NCI-H748 (cell line): ENCODE measurements around the gene SLC1A7.

ENCODE experiments used
- DNase-seq: peaks from one replicate; lab custom pipeline; 2025; ENCODE audit not compliant: unreplicated experiment; lab: John Stamatoyannopoulos, UW

Gene SLC1A7

DNA sequence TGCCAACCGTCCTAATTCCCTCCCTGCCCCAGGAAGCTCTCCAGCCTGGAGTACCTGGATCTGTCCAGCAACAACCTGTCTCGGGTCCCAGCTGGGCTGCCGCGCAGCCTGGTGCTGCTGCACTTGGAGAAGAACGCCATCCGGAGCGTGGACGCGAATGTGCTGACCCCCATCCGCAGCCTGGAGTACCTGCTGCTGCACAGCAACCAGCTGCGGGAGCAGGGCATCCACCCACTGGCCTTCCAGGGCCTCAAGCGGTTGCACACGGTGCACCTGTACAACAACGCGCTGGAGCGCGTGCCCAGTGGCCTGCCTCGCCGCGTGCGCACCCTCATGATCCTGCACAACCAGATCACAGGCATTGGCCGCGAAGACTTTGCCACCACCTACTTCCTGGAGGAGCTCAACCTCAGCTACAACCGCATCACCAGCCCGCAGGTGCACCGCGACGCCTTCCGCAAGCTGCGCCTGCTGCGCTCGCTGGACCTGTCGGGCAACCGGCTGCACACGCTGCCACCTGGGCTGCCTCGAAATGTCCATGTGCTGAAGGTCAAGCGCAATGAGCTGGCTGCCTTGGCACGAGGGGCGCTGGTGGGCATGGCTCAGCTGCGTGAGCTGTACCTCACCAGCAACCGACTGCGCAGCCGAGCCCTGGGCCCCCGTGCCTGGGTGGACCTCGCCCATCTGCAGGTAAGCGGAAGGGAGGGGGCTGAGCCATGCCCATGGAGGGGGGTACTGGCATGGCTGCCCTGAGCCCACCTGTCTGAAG is 63.9 kb downstream of the SLC1A7 start:
- no peak for DNase-seq

GRCh38 chr1:53077599-53077965 is 64.9 kb downstream of the SLC1A7 start:
- DNase-seq, result no peak

DNA sequence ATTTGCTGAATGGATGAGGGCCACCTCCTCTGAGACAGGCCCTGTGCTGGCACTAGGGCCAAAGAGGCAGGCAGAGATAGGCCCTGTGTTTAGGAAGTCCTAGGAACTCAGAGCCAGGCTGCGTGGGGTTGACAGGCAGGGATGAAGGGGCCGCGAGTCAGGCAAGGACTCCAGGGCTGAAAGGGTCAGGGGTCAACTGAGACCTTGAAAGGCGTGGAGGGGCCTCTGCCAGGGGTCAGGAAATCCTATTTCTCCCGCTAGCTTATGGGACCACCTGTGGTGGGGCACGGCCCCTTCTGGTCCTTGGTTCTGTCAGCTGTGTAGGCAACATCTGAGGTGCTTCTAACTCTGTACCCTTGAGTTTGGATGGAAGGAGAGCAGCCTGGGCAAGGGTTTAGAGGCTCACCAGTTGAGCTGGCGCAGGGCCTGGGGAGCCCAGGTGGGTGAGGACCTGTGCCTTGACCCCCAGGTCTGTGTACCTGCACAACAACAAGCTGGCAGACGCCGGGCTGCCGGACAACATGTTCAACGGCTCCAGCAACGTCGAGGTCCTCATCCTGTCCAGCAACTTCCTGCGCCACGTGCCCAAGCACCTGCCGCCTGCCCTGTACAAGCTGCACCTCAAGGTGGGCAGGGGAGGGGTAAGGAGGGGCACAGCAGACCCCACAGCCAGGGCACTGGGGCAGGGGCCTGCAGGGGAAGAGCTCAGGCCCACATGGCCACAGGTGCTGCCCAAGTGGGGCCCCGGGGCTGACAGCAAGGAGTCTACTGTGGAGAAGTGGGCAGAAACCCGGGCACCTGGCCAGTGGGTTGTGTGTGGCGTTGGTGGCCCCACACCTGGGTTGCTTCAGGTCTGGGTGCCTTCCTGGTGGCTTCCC is 65.5 kb downstream of the SLC1A7 start:
- DNase-seq, result no peak

GRCh38 chr1:53076165-53076564 is 66.3 kb downstream of the SLC1A7 start:
- no peak for DNase-seq

- DNase-seq, result no peak
Measured at GRCh38 chr1:53075761-53076163, 66.7 kb downstream of the SLC1A7 start.

DNA sequence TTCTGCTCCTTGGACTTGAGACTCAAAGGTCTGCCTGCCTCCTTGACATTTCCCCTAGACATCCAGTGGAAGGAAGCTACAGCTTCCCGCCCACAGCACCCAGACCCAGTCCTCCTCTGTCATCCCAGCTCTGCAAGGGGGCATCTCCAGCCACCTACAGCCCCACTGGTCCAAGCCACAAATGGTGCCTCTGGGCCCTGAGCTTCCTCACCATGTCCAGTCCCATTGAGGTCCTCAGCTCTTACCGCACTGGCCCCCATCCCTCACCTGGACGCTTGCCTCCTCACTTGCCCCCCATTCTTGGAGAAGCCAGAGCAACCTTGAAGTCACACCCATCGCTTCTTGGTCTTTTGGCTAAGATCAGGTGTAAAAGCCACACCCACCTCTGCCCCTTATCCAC is 67.2 kb downstream of the SLC1A7 start:
- no peak for DNase-seq

DNA sequence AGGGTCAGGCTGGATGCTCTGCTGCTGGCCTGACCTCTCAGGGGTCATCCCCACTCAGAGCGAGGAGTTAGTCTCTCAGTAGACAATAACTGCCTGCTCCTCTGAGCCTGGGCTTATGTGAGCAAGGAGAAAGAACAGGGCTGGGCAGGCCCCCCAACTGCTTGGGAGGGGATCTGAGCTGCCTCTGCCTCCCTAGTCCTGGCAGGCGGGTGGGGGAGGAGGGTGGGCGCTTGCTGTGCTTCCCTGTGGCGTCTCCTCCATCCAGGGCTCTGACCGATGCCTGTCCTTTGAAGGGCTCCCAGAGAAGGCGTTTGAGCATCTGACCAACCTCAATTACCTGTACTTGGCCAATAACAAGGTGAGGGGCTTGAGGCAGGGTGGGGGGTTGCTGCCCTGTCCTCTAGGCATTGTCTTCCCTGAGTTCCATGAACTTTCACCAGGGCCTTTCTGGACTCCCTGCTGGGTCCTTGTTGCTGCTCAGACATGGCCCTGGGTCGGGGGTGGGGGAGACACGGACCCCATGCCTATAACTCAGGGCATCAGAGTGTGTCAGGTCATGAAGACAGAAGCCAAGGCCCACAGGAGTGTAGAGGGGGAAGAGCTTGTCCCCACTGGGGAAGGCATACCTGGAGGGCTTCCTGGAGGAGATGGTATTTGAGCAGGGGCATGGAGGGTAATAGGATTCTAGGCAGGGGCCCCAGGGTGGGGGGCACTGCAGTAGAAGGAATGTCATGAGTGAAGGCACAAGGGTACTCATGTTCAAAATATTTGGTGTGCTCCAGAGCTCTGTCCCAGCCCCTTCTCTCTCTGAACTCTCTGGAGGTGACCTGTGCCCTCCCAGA is 67.9 kb downstream of the SLC1A7 start:
- no peak for DNase-seq

DNA sequence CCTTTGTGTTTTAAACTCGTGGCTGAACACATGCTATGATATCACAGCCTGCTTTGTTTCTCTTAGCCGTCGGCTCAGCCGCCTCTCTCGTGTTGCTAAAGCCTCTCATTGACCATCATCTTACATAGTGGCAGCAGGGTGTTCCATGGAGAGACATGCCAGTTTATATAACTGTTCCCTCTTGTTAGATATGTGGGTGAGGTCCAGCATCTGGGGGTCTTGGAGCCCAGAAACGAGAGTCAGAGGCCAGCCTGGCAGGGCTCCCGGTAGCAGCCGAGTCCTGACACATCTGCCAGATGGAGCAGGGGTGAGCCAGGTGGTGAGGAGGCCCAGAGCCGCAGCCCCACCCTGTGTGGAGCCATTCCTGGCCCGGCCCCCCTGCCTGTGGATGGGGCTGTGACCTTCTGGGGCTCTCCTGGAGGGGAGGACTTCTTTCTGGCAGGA is 68.5 kb downstream of the SLC1A7 start:
- DNase-seq, result no peak

- no peak for DNase-seq
Measured at GRCh38 chr1:53073287-53073686, 69.2 kb downstream of the SLC1A7 start.

- no peak for DNase-seq
Measured at GRCh38 chr1:53071915-53072314, 70.5 kb downstream of the SLC1A7 start.

DNA sequence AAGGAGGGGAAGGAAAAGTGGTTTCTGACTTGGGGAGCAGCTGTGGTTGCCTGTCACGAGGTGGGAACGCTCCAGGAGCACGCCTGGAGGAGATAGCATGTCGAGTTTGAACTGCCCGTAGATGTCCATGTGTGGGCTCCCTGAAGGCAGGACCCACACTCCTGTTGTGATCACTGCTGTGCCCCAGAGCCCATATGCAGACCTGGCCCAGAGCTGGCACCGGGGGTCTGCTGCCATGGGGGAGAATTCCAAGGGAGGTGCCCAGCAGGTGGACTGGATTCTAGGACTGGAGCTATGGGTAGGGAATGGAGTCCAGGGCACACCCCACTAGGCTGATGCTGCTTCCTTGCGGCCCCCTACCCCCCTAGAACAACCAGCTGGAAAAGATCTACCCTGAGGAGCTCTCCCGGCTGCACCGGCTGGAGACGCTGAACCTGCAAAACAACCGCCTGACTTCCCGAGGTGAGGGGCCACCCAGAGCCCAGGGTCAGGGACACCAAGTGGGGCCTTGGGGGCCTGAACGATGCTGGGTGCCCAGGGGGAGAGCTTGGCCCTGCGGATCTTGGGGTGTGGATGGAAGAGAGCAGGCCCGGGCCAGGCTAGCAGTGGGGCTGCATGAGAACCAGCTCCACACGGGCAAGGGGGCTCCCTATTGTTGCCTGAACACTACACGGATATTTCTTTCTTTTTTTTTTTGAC is 71.1 kb downstream of the SLC1A7 start:
- no peak for DNase-seq

- no peak for DNase-seq
Measured at GRCh38 chr1:53070621-53071020, 71.8 kb downstream of the SLC1A7 start.

DNA sequence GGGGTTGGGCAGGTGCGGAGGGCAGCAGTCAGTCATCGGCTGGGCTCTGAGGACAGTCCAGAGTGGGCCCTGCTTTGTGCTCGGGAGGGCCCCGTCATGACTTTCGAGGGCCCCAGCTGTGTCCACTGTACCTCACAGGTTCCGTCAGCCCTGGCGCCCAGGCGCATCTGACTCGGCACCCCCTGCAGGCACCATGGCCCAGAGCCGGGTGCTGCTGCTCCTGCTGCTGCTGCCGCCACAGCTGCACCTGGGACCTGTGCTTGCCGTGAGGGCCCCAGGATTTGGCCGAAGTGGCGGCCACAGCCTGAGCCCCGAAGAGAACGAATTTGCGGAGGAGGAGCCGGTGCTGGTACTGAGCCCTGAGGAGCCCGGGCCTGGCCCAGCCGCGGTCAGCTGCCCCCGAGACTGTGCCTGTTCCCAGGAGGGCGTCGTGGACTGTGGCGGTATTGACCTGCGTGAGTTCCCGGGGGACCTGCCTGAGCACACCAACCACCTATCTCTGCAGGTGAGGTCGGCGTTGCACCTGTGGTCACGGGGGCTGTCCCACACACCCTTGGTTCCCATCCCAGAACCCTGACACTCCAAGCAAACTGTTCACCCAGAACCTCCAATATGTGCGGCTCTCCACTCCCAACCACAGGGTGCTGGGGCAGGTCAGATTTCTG is 72.6 kb downstream of the SLC1A7 start:
- no peak for DNase-seq

DNA sequence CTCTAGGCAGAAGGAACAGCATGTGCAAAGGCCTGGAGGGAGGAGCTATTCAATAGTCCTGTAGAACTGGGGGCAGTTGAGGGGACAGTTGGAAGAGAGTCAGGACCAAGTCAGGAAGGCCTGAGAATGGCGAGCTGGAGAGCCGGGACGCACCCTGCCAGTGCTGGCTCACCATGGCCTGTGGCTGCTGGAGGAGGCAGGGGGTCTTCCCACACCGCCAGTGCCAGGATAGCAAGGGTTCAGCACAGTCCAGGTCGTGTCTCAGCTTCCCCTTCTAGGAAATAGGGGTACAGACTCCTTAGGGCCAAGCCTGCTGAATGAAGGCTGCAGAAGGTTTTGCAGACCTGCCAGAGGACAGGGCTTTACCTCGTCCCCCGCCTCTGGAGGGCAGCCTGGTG is 73.2 kb downstream of the SLC1A7 start:
- DNase-seq, result no peak

GRCh38 chr1:53068314-53069099 is 73.9 kb downstream of the SLC1A7 start:
- no peak for DNase-seq

- no peak for DNase-seq
Measured at GRCh38 chr1:53067886-53068285, 74.6 kb downstream of the SLC1A7 start.

- DNase-seq, result no peak
Measured at GRCh38 chr1:53066891-53067738, 75.3 kb downstream of the SLC1A7 start.

DNA sequence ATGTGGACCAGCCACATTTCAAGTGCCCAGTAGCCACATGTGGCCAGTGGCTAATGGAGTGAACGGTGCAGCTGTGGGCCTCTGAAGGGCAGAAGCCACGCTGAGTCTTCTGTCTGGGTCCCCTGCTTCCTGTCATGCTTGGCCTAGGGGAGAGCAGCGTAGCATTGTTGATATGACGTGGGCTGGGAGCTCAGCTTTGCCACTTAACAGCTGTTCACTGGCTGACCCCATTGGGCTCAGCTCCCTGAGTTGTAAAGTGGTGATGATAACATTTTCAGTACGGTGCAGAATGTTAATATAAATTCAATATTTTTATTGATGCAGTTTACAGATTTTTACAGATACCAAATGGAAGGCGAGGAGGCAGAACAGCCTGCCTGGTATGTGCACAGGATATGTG is 76.0 kb downstream of the SLC1A7 start:
- no peak for DNase-seq

GRCh38 chr1:53065391-53065790 is 77.0 kb downstream of the SLC1A7 start:
- DNase-seq, result no peak
